ENCODE measurements around the gene KAT6B.

Gene KAT6B

GRCh38 chr10:74856940-74857339 lies 30.5 kb downstream of the KAT6B start:
- no peak for TF ChIP-seq CTCF (conservative IDR thresholded peaks at IDR 0.05; ENCODE audit: low read depth, low read length)
- DNase-seq (ENCODE audit: low read depth), result no peak
- H3K4me3 ChIP-seq (ENCODE audit: low read depth, low read length), result no peak overlapping the region

GRCh38 chr10:74857586-74857985 lies 31.2 kb downstream of the KAT6B start:
- H3K4me3 ChIP-seq (ENCODE audit: low read depth, low read length), result no peak overlapping the region
- TF ChIP-seq CTCF (conservative IDR thresholded peaks at IDR 0.05; ENCODE audit: low read depth, low read length), result no peak
- no peak for DNase-seq (ENCODE audit: low read depth)

- no peak overlapping the region for H3K4me3 ChIP-seq (ENCODE audit: low read depth, low read length)
- DNase-seq (ENCODE audit: low read depth), result no peak
- no peak for TF ChIP-seq CTCF (conservative IDR thresholded peaks at IDR 0.05; ENCODE audit: low read depth, low read length)
These were observed 33.1 kb downstream of the KAT6B start for GRCh38 chr10:74859546-74859945.

- no peak overlapping the region for H3K4me3 ChIP-seq (ENCODE audit: low read depth, low read length)
- TF ChIP-seq CTCF (conservative IDR thresholded peaks at IDR 0.05; ENCODE audit: low read depth, low read length), result no peak
- no peak for DNase-seq (ENCODE audit: low read depth)
These were observed 36.2 kb downstream of the KAT6B start for GRCh38 chr10:74862625-74863024.

GRCh38 chr10:74863551-74863950 lies 37.2 kb downstream of the KAT6B start:
- no peak for DNase-seq (ENCODE audit: low read depth)
- H3K4me3 ChIP-seq (ENCODE audit: low read depth, low read length), result no peak overlapping the region
- no peak for TF ChIP-seq CTCF (conservative IDR thresholded peaks at IDR 0.05; ENCODE audit: low read depth, low read length)

- DNase-seq (ENCODE audit: low read depth), result no peak
- no peak overlapping the region for H3K4me3 ChIP-seq (ENCODE audit: low read depth, low read length)
- no peak for TF ChIP-seq CTCF (conservative IDR thresholded peaks at IDR 0.05; ENCODE audit: low read depth, low read length)
These were observed 41.0 kb downstream of the KAT6B start for GRCh38 chr10:74867351-74867750.

GRCh38 chr10:74868392-74868977 lies 42.1 kb downstream of the KAT6B start:
- no peak overlapping the region for H3K4me3 ChIP-seq (ENCODE audit: low read depth, low read length)
- DNase-seq (ENCODE audit: low read depth), result no peak
- TF ChIP-seq CTCF (conservative IDR thresholded peaks at IDR 0.05; ENCODE audit: low read depth, low read length), result no peak

All from choroid plexus epithelial cell (primary cell).